HEK293T (cell line): ENCODE results near the gene ZNF782.

Experiments used
- CTCF ChIA-PET: fragments of 350-600 bp; formaldehyde crosslinking; extraction: SDS; loops from one replicate; lab custom pipeline; 2021; ENCODE audit warnings: antibody characterized with exemption, inconsistent platforms; lab: Yijun Ruan, JAX
- POLR2A ChIA-PET: fragments of 350-600 bp; formaldehyde crosslinking; extraction: SDS; loops from one replicate; lab custom pipeline; 2020; ENCODE audit warnings: antibody characterized with exemption, inconsistent platforms; lab: Yijun Ruan, JAX
- DNase-seq: peaks from one replicate; pipeline ENCODE4 v3.0.0; 2012; ENCODE audit warnings: mixed read lengths; ENCODE audit errors: extremely low spot score
- ARNT ChIP-seq: fragments of 450-650 bp; IDR thresholded peaks from 2 replicates; pipeline ENCODE4 v1.6.1; 2017; ENCODE audit warnings: mild to moderate bottlenecking
- BHLHE40 ChIP-seq: fragments of 450-650 bp; IDR thresholded peaks from 2 replicates; pipeline ENCODE4 v1.6.1; 2016; ENCODE audit warnings: mild to moderate bottlenecking, moderate library complexity, borderline replicate concordance
- CTBP1 ChIP-seq: fragments of 450-650 bp; IDR thresholded peaks from 2 replicates; pipeline ENCODE4 v1.6.1; 2016; ENCODE audit warnings: borderline replicate concordance
- ELF4 ChIP-seq: fragments of 450-650 bp; IDR thresholded peaks from 2 replicates; pipeline ENCODE4 v1.6.1; 2017; ENCODE audit warnings: antibody characterized with exemption
- FOXA1 ChIP-seq: fragments of 450-650 bp; IDR thresholded peaks from 2 replicates; pipeline ENCODE4 v1.6.1; 2016; ENCODE audit warnings: mild to moderate bottlenecking
- FOXK2 ChIP-seq: fragments of 450-650 bp; IDR thresholded peaks from 2 replicates; pipeline ENCODE4 v1.6.1; 2016; ENCODE audit warnings: mild to moderate bottlenecking
- FOXM1 ChIP-seq: fragments of 450-650 bp; IDR thresholded peaks from 2 replicates; pipeline ENCODE4 v1.6.1; 2017; ENCODE audit warnings: mild to moderate bottlenecking, borderline replicate concordance
- HDGF ChIP-seq: fragments of 450-650 bp; IDR thresholded peaks from 2 replicates; pipeline ENCODE4 v1.6.1; 2017; ENCODE audit warnings: antibody characterized with exemption, borderline replicate concordance
- L3MBTL2 ChIP-seq: fragments of 450-650 bp; conservative IDR thresholded peaks from 2 replicates; pipeline ENCODE4 v1.6.1; 2016; ENCODE audit warnings: mild to moderate bottlenecking
- LEF1 ChIP-seq: fragments of 450-650 bp; IDR thresholded peaks from 2 replicates; pipeline ENCODE4 v1.6.1; 2017; ENCODE audit warnings: mild to moderate bottlenecking, borderline replicate concordance
- NFRKB ChIP-seq: fragments of 450-650 bp; IDR thresholded peaks from 2 replicates; pipeline ENCODE4 v1.6.1; 2016; ENCODE audit warnings: mild to moderate bottlenecking, moderate library complexity
- SP1 ChIP-seq: fragments of 450-650 bp; IDR thresholded peaks from 2 replicates; pipeline ENCODE4 v1.6.1; 2017
- SUZ12 ChIP-seq: fragments of 450-650 bp; IDR thresholded peaks from 2 replicates; pipeline ENCODE4 v1.6.1; 2016; ENCODE audit warnings: mild to moderate bottlenecking
- TARDBP ChIP-seq: fragments of 450-650 bp; IDR thresholded peaks from 2 replicates; pipeline ENCODE4 v1.6.1; 2016
- ZNF384 ChIP-seq: fragments of 450-650 bp; IDR thresholded peaks from 2 replicates; pipeline ENCODE4 v1.6.1; 2016
- TF ChIP-seq, protein P1 (sequence below): fragments of 450-650 bp; IDR thresholded peaks from 2 replicates; pipeline ENCODE4 v1.6.1; 2016

The ZNF782 gene

DNA sequence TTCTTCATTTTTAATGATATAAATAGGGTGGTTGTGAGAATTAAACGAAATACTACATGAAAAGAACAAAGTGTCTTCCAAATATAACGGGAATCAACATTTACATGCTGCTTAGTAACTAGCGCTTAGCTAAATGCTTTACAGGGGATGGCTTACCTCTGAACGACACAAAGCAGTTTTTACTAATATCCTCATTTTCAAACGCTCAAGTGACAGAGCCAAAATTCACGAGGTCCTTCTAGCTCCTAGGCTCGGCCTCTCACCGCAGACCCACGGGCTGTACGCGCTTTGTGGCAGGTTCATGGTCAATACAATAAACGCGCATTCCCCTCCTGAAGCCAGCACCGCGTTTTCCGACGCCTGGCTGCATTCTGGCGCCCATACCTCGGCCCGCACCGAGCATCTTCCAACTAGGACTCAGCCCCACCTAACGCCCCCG, 76.9 kb downstream of the ZNF782 start:
- TF ChIP-seq FOXK2 (no peak), TARDBP (no peak), FOXA1 (no peak), CTBP1 (no peak), NFRKB (no peak)
- TF ChIP-seq, protein P1, sequence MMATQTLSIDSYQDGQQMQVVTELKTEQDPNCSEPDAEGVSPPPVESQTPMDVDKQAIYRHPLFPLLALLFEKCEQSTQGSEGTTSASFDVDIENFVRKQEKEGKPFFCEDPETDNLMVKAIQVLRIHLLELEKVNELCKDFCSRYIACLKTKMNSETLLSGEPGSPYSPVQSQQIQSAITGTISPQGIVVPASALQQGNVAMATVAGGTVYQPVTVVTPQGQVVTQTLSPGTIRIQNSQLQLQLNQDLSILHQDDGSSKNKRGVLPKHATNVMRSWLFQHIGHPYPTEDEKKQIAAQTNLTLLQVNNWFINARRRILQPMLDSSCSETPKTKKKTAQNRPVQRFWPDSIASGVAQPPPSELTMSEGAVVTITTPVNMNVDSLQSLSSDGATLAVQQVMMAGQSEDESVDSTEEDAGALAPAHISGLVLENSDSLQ: no peak
- POLR2A ChIA-PET: interaction anchor here (1.0 to 1.3 kb wide), 2 partner anchors 152 to 159 kb away, joined by 3 to 4 read pairs; no protein-coding TSS in a partner anchor
- CTCF ChIA-PET: no interaction called here
- DNase-seq: no peak

DNA sequence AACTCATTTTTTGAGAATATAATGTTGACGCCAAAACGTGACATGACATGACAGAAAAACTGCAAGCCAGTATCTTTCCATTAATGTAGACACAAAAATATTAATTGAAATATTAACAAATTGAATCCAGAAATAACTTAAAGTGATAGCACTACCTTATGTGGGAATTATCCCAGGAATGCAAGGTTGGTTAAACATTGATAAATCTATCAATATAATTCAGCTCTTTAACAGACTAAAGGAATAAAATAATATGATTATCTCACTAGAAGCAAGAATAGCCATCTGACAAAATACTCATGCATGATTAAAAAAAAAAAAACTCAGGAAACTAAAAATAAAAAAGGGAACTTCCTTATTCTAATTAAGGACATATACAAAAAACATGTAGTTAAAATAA, 83.2 kb downstream of the ZNF782 start:
- ChIA-PET POLR2A (no interaction called here), CTCF (no interaction called here)
- TF ChIP-seq SUZ12 (no peak), L3MBTL2 (no peak), NFRKB (no peak)
- no peak for DNase-seq

DNA sequence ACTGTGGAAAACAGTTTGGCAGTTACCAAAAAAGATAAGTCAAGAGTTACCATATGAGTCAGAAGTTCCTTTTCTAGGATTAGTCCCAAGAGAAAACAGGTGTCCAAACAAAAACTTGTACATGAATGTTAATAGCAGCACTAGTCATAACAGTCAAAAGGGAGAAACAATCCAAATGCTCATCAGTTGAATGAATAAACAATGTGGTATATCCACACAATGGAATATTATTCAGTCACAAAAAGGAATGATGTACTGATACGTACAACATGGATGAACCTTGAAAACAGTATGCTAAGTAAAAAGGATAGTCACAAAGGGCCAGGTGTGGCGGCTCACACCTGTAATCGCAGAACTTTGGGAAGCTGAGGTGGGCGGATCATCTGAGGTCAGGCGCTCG, 84.3 kb downstream of the ZNF782 start:
- CTCF ChIA-PET: no interaction called here

More for the DNA sequence above, 84.3 kb downstream of the ZNF782 start:
- no peak for DNase-seq
- TF ChIP-seq FOXK2 (no peak), ELF4 (no peak), ARNT (no peak), BHLHE40 (no peak), HDGF (no peak), LEF1 (no peak), SP1 (no peak), FOXA1 (no peak), TARDBP (no peak), CTBP1 (no peak), SUZ12 (no peak), NFRKB (no peak), L3MBTL2 (no peak), ZNF384 (no peak), FOXM1 (no peak)
- TF ChIP-seq, protein P1: no peak
- POLR2A ChIA-PET: no interaction called here
